ENCODE results near the gene NIPA2.

DNA sequence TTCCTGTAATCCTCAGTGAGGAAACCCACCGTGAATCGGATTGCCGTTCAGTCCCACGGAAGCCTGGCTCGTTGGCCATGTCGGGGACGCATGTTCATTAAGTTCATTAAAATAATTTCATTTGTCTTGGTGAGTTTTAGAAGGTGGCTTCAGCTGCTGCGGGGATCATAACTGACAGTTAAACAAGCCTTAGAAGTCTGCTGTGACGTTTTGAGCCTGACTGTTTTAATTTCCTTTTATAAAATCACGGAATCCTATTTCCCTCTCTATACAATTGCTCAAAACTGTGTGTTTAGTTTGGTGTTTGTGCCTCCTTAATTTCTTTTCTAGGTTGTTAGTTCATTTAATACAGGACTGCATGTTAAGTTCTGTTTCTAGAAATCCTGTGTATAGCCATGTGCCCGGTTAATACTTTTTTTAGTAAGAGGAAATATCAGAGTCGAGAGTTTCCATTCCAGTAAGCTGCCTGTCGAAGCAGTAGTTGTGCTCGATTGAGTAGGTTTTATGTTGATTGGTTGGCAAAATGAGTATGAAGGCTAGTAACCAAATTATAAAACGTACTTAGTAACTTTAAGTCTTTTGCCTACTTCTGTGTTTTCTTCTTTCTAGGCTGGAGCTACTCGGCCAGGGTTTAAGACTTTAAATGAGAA is 705 bp downstream of the NIPA2 start:
- TF ChIP-seq, protein P1, sequence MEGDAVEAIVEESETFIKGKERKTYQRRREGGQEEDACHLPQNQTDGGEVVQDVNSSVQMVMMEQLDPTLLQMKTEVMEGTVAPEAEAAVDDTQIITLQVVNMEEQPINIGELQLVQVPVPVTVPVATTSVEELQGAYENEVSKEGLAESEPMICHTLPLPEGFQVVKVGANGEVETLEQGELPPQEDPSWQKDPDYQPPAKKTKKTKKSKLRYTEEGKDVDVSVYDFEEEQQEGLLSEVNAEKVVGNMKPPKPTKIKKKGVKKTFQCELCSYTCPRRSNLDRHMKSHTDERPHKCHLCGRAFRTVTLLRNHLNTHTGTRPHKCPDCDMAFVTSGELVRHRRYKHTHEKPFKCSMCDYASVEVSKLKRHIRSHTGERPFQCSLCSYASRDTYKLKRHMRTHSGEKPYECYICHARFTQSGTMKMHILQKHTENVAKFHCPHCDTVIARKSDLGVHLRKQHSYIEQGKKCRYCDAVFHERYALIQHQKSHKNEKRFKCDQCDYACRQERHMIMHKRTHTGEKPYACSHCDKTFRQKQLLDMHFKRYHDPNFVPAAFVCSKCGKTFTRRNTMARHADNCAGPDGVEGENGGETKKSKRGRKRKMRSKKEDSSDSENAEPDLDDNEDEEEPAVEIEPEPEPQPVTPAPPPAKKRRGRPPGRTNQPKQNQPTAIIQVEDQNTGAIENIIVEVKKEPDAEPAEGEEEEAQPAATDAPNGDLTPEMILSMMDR (IDR thresholded peaks at IDR 0.05): no peak
- TF ChIP-seq POLR2A (IDR thresholded peaks at IDR 0.05): no peak

All from lower leg skin (tissue), 3 donors.